HG02852 (cell line): ENCODE results near the gene CORO6.
A peak's percentile ranks its signal among the peaks of the same experiment; 100 is the strongest.

ENCODE experiments used
- ATAC-seq: cut with Tn5 transposase; IDR thresholded peaks from one replicate; pipeline ENCODE4 v1.9.1; 2021; ENCODE audit warnings: mild to moderate bottlenecking, moderate library complexity; ENCODE audit not compliant: unreplicated experiment

The CORO6 gene

GRCh38 chr17:29578626-29579485, 43.9 kb downstream of the CORO6 start:
- no peak for ATAC-seq

DNA sequence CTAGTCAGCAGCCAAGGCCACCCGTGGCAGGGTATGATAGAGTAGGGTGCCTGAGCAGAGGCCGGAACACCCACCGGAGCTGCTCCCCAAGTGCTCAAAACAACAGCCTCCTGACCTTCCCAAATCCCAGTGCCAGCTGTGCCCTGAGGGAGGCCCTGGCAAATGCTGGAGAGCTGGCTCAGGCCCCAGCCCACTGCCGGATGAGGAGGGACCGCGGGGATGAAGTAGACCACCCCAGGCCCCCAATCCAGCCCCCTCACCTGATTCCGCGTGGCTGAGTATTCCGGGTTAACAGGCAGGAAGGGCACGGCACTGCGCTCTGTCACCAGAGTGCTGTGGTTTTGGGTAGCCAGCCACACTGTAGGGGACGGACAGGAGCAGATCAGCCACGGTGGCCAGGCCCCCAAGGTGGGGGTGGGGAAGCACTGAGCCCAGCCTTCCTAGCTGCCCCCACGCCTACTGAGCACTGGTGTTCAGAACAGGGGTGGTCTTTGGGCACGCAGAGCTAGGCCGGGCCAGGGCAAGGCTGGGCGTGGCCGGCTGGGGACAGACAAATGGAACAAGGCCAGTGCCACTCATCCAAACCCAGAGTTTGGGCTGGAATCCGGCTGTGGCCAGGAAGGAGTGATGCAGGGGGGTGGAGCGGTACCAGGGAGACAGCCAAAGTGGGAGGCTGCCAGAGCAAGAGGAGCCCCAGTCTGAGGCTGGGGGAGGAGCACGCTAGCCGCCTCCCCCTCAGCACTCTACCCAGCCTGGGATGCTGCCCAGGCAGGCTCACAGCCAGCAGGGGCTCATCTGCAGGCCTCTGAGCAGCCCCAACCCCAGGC, 45.1 kb downstream of the CORO6 start:
- no peak for ATAC-seq

DNA sequence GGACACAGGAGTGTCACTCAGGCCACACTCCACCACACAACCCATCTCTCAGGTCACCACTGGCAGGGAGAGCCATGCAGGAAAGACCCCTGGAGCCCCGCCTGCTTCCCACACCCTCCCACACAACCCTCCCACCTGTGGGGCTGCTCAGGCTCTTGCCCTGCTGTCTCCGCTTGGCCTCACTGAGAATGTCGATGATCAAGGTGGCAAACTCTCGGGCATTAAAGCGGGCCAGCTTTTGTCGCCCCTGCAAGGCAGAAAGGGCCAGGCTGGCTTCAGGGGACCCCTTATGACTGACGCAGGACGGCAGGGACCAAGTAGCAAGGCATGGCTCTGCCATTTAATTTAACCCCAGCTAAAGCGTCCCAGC, 45.7 kb downstream of the CORO6 start:
- no peak for ATAC-seq

GRCh38 chr17:29576214-29577000, 46.3 kb downstream of the CORO6 start:
- ATAC-seq, result no peak

- ATAC-seq, result no peak
Observed at GRCh38 chr17:29575511-29576213, 47.0 kb downstream of the CORO6 start.

DNA sequence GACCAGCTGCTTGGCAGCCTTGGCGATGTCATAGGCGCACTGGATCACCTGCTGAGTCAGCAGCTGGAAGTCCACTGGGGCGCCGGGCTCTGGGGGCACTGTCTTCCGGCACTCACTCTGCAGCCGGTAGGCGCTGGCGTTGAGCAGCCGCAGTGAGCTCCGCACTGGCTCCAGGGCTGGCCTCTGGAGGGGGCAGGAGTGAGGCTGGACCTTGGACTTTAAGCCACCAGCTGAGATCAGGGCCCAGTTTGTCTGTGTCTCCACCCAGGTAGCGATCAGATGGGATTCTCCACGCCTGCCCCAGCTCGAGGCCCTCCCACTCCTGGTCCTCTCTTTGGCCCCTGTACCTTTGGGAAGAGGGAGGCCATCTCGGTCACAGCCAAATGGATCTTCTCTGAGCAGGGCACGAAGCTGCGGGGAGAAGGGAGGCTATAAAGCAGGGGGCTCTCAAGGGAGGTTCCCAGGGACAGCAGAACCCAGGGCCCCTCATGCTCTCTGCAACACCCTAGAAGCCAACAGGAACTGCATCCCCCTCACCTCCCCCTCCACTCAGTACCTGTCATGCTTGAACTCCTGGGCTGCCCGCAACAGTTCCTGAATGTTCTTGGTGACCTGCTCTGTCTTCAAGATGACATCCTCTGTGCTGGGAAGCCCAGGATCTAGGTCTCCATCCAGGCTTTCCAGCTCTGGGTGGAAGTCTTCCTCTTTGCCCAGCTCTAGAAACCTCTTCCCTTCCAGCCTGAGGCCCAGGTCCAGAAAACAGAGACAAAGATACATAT, 47.8 kb downstream of the CORO6 start:
- no peak for ATAC-seq

- ATAC-seq, result no peak
Observed at GRCh38 chr17:29573871-29574731, 48.6 kb downstream of the CORO6 start.

DNA sequence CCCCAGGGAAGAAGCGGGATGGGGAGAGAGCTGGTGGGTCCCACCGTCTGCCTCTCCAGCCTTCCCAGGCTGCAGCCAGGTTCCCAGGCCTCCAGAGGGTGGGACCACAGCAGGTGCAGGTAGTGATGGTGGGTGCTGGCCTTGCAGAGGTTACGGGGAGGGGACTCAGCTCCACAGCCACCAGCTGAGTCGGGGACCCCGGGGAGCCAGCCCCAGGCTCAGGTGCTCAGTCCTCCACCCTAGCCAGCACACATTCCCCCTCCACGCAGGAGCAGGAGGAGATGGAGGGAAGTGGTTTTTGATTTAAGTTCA, 49.2 kb downstream of the CORO6 start:
- no peak for ATAC-seq

GRCh38 chr17:29572691-29573557, 49.8 kb downstream of the CORO6 start:
- ATAC-seq, result no peak

- ATAC-seq, result no peak
Observed at GRCh38 chr17:29571883-29572681, 50.6 kb downstream of the CORO6 start.

DNA sequence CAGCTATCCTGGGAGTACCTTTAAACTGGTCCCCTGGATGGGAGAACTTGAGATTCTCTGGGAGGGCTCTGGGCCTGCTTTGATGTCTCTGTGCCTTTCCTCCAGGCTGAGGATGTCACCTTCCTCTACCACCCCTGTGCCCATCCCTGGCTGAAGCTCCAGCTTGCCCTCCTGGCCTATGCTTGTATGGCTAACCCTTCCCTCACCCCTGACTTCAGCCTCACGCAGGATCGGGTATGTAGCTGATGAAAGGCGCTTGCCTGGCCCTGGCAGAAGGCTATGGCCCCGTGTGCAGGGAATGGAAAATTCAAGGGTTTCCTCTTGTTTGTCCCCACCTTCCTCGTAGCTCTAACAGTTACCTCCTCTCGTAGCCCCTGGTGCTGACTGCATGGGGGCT, 51.2 kb downstream of the CORO6 start:
- ATAC-seq, result no peak

- ATAC-seq, result no peak
Observed at GRCh38 chr17:29570521-29570920, 52.2 kb downstream of the CORO6 start.

DNA sequence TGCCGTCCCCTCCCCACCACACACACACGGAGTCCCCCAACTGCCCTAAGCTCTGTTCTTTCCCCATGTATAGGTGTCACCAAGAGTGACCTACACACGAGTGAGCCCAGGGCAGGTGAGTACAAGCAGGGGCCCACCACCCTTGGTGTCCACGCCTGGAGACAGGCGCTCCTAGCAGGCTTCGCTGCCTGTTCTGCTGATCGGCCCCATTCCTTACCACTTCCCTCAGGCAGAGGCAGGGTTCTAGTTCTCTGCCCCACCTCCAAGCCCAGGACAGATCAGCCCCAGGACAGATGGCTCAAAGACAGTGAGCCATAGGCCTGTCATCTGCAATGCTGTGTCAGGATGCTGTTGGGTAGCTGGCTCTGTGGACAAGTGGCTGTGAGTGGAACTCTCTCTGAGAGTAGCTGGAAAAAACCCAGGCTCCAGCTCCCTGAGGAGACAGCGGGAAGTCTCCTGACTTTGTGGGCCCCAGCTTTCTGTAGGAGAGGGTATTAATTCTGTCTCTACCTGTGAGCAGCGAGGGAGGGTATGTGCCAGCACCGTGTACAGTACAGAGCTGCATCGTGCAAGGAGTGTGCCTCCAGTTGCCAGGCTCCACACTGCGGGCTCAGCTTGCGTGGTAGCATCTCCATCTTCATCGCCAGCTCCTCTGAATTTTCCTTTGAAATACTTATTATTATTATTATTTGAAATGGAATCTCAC, 53.3 kb downstream of the CORO6 start:
- no peak for ATAC-seq

GRCh38 chr17:29568331-29569244, 54.1 kb downstream of the CORO6 start, which contains the start of gene TP53I13:
Gene TP53I13, plus strand, starts transcription at chr17:29568701. Its CDS starts 58 bp downstream, at chr17:29568759.
- peak; percentile 47 for ATAC-seq

DNA sequence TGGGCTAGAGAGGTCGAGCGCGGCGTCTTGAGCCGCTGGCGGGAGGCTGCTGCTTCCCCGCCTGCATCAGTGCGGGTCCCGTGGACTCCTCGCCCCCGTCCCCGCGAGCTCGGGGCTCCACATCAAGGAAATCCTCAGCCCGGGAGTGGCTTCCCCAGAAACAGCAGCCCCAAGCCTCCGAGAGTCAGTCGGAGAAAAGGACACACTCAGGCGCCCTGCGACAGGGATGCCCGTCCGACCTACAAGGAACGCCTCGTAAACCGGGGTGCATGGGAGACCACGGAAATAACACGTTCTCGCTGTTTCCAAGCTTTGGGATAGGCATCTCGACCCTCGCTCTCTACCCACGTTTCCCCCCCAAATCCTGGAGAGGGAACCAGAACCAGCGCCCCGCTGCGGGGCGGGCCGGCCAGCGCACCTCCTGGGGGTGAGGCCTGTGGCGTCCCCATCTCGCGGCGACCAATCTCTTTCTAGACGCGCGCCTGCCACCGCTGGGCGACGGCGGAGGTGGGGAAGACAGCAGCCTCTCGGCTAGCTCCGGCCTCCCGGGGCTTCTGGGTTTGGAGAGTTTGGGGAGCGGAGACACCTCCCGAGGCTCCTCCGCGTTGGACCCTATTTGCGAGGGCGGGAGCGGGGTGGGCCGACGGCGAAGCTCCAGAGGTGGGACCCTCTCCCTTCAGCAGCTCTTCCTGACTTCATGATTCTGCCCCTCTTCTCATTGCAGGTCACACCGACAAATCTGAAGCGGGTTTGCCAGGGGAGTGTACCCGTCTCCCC, 55.0 kb downstream of the CORO6 start:
- ATAC-seq, result peak; percentile 33
